Medulla oblongata (tissue), 1 donor: Measurements from ENCODE around the gene HPS3.
"Not testable (repeated sequence)": the region's sequence is repeated elsewhere in the genome, so short reads cannot be mapped to it uniquely, and the experiment has no call there.

ENCODE experiments used
- DNase-seq: peaks from one replicate; pipeline ENCODE4 v3.0.0-alpha.2; 2015; ENCODE audit errors: extremely low spot score

HPS3 gene

GRCh38 chr3:149186721-149187120, 57.3 kb downstream of the HPS3 start:
- DNase-seq = peak; percentile 65

GRCh38 chr3:149188494-149188893, 59.1 kb downstream of the HPS3 start:
- DNase-seq = no peak

GRCh38 chr3:149195221-149195620, 65.8 kb downstream of the HPS3 start:
- no peak for DNase-seq

GRCh38 chr3:149196805-149197592, 67.6 kb downstream of the HPS3 start:
- DNase-seq = not testable (repeated sequence)

GRCh38 chr3:149197669-149198068, 68.2 kb downstream of the HPS3 start:
- no peak for DNase-seq

- no peak for DNase-seq
Measured at GRCh38 chr3:149198611-149199010, 69.2 kb downstream of the HPS3 start.

- no peak for DNase-seq
Measured at GRCh38 chr3:149199474-149199873, 70.0 kb downstream of the HPS3 start.

- no peak for DNase-seq
Measured at GRCh38 chr3:149203758-149204157, 74.3 kb downstream of the HPS3 start.

- no peak for DNase-seq
Measured at GRCh38 chr3:149204390-149204991, 75.1 kb downstream of the HPS3 start.

- no peak for DNase-seq
Measured at GRCh38 chr3:149207475-149207874, 78.0 kb downstream of the HPS3 start.

- DNase-seq = no peak
Measured at GRCh38 chr3:149209431-149209830, 80.0 kb downstream of the HPS3 start.

GRCh38 chr3:149212386-149212785, 82.9 kb downstream of the HPS3 start:
- no peak for DNase-seq

GRCh38 chr3:149214702-149215101, 85.3 kb downstream of the HPS3 start:
- no peak for DNase-seq

GRCh38 chr3:149215515-149215914, 86.1 kb downstream of the HPS3 start:
- DNase-seq = no peak

- DNase-seq = no peak
Measured at GRCh38 chr3:149216193-149216869, 86.9 kb downstream of the HPS3 start.

GRCh38 chr3:149217347-149217746, 87.9 kb downstream of the HPS3 start:
- DNase-seq = no peak

GRCh38 chr3:149219380-149220121, 90.1 kb downstream of the HPS3 start:
- not testable (repeated sequence) for DNase-seq

GRCh38 chr3:149221783-149222517, 92.5 kb downstream of the HPS3 start, which contains the start of gene CP:
Gene CP (minus strand): TSS chr3:149221829. CDS start chr3:149221792, 37 bp downstream.
- peak; percentile 44 for DNase-seq
